ENCODE measurements around the gene CCN5. TPM values are rescaled to one million over a fixed set of nuclear protein-coding genes. Genes with fewer than 3 reads are reported as not detected.

CCN5 gene
- total and polyA plus RNA-seq, 2 of the 13 experiments (the other 11 are each of a cell fraction or from before 2014, with no cell fraction given), result 0.12 TPM; not detected in 1

- H3K9ac ChIP-seq (ENCODE audit: insufficient read depth, low read depth, low read length), result no peak overlapping the region
- POLR2A ChIA-PET, result no interaction called here
- no peaks in the 10 kb centered on the region for H3K4me1 ChIP-seq (ENCODE audit: insufficient read depth, low read length)
- H3K4me2 ChIP-seq (ENCODE audit: low read depth, low read length), result no peak overlapping the region
- in situ Hi-C loops (cut with HindIII; ENCODE audit: extremely low pct_ligation_motif_present, low pct_unique_long_range_greater_than_20kb), result no loop called here
- no peak for FAIRE-seq
- H3K4me3 ChIP-seq (replicated peaks in 1 of 3; ENCODE audit: insufficient read depth in 1 of 3, low read depth in 2 of 3, low read length in 3 of 3), result no peak overlapping the region
- no TSS peak for BruUV-seq (replicated peaks)
- no peaks in the 10 kb centered on the region for H3K79me2 ChIP-seq (ENCODE audit: insufficient read depth, low read length)
- intact Hi-C loops (cut with micrococcal nuclease; ENCODE audit: unreplicated experiment), result no loop called here
- H2AFZ ChIP-seq (ENCODE audit: low read length), result no peak overlapping the region
- WGBS (ENCODE audit: low lambda C conversion rate), result 7% methylated on average over 3 of the region's 3 CpGs
- ATAC-seq, result no peak
- no peaks in the 10 kb centered on the region for H3K36me3 ChIP-seq (replicated peaks in 1 of 2; ENCODE audit: control insufficient read depth in 1 of 2, insufficient read depth in 2 of 2, low read length in 2 of 2)
- no peaks in the 10 kb centered on the region for H3K9me3 ChIP-seq (ENCODE audit: low read length)
- CTCF ChIA-PET (ENCODE audit: low intra/inter-chr PET ratio, low total read pairs), result no interaction called here
- no peaks in the 10 kb centered on the region for H4K20me1 ChIP-seq (ENCODE audit: insufficient read depth, low read length)
- H3K27ac ChIP-seq (ENCODE audit: extremely low read length, insufficient read depth, low read length), result no peak overlapping the region
- no peak for DNase-seq (ENCODE audit: low spot score)
- peaks cover 2 to 34% of the 10 kb centered on the region in 2 experiments; a peak in 4 of 5 replicates for H3K27me3 ChIP-seq (ENCODE audit: control insufficient read depth in 1 of 2, insufficient read depth in 2 of 2, low read length in 2 of 2)
- TF ChIP-seq ZNF496 (CRISPR knock-in tag; IDR thresholded peaks at IDR 0.05; ENCODE audit: insufficient replicate concordance) (no peak), ZBTB26 (CRISPR knock-in tag; IDR thresholded peaks at IDR 0.05; ENCODE audit: borderline replicate concordance) (no peak), CHCHD3 (CRISPR knock-in tag; IDR thresholded peaks at IDR 0.05) (no peak), RCOR2 (CRISPR knock-in tag; IDR thresholded peaks at IDR 0.05) (no peak), ZNF263 (CRISPR knock-in tag; IDR thresholded peaks at IDR 0.05) (no peak), ZNF879 (CRISPR knock-in tag; IDR thresholded peaks at IDR 0.05) (no peak), ZSCAN22 (CRISPR knock-in tag; IDR thresholded peaks at IDR 0.05) (no peak), IRF1 (CRISPR knock-in tag; IDR thresholded peaks at IDR 0.05; ENCODE audit: low read depth) (no peak), ZMYM2 (CRISPR knock-in tag; IDR thresholded peaks at IDR 0.05) (no peak), TRAFD1 (CRISPR knock-in tag; IDR thresholded peaks at IDR 0.05; ENCODE audit: borderline replicate concordance) (no peak), ZFP91 (CRISPR knock-in tag; IDR thresholded peaks at IDR 0.05; ENCODE audit: borderline replicate concordance) (no peak), MIER3 (CRISPR knock-in tag; IDR thresholded peaks at IDR 0.05; ENCODE audit: borderline replicate concordance) (no peak), ZNF224 (CRISPR knock-in tag; IDR thresholded peaks at IDR 0.05) (no peak), ZNF572 (CRISPR knock-in tag; IDR thresholded peaks at IDR 0.05) (no peak), MEF2D (CRISPR knock-in tag; IDR thresholded peaks at IDR 0.05) (no peak), STAT6 (CRISPR knock-in tag; IDR thresholded peaks at IDR 0.05; ENCODE audit: borderline replicate concordance) (no peak)
Measured at GRCh38 chr20:44666066-44666465, 49.1 kb upstream of the CCN5 start.
